Adrenal gland (tissue), 5 donors: ENCODE results near the gene DIP2C.

ENCODE experiments used
- POLR2A ChIP-seq, 2 donors: fragments of 450-650 bp; IDR thresholded peaks; one replicate each; pipeline ENCODE4 v1.6.1; 2017; ENCODE audit warnings: antibody characterized with exemption in 2 of 2, mild to moderate bottlenecking in 2 of 2, moderate library complexity in 1 of 2
- TF ChIP-seq, protein P1 (sequence below), 6 experiments: fragments of 450-650 bp in 4 of 6; fragments of 200-600 bp in 2 of 6; sonication (generic) in 1 of 6; IDR thresholded peaks; 1 replicate in 5 of 6; 2 replicates in 1 of 6; pipeline versions ENCODE4 v1.5.1 to v1.8.0; 2016 to 2021; ENCODE audit warnings: antibody characterized with exemption in 6 of 6, mild to moderate bottlenecking in 2 of 6, moderate library complexity in 1 of 6
- donor health status: DM: no; HTN: no; CAD: no.

DNA sequence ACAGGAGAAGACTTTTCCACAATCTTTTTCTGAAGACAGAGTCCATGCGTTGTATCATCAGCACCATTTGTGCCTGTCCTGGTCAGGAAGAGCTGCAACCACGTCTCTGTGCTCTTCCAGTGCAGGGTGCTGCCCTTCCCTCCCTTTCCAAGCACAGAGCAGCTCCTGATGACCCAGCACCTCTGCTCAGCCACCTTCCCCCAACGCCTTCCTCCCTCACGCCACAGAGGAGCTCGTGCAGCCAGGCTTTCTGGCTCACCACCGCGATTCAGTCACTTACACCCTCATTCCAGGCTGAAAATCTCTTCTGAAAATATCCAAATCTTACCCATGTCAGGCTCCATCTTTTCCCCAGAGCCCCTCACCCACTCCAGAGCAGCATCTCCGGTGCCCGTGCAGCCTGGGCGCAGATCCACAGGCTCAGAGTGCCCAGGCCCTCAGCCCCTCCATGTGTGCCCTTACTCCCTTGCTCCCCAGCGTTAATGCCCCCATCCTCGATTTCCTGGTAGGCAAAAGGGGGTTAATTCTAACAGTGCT, 181.5 kb downstream of the DIP2C start:
- TF ChIP-seq, protein P1, sequence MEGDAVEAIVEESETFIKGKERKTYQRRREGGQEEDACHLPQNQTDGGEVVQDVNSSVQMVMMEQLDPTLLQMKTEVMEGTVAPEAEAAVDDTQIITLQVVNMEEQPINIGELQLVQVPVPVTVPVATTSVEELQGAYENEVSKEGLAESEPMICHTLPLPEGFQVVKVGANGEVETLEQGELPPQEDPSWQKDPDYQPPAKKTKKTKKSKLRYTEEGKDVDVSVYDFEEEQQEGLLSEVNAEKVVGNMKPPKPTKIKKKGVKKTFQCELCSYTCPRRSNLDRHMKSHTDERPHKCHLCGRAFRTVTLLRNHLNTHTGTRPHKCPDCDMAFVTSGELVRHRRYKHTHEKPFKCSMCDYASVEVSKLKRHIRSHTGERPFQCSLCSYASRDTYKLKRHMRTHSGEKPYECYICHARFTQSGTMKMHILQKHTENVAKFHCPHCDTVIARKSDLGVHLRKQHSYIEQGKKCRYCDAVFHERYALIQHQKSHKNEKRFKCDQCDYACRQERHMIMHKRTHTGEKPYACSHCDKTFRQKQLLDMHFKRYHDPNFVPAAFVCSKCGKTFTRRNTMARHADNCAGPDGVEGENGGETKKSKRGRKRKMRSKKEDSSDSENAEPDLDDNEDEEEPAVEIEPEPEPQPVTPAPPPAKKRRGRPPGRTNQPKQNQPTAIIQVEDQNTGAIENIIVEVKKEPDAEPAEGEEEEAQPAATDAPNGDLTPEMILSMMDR (IDR thresholded peaks at IDR 0.05): no peak
- TF ChIP-seq POLR2A (IDR thresholded peaks at IDR 0.05): no peak
